GM23338 (cell line): Measurements from ENCODE around the gene ATG2A.

Experiments
- CREB1 ChIP-seq: fragments of 250-450 bp; sonication (Bioruptor Pico); IDR thresholded peaks from 2 replicates; pipeline ENCODE4 v1.5.0; 2020; ENCODE audit warnings: low read depth, mild to moderate bottlenecking, moderate library complexity
- EZH2 ChIP-seq: fragments of 200-600 bp; sonication (generic); IDR thresholded peaks from one replicate; pipeline ENCODE4 v1.8.0; 2017; ENCODE audit warnings: antibody characterized with exemption, mild to moderate bottlenecking, low read depth; ENCODE audit not compliant: unreplicated experiment
- EZH2phosphoT487 ChIP-seq: fragments of 200-600 bp; sonication (generic); IDR thresholded peaks from one replicate; pipeline ENCODE4 v1.8.1; 2018; ENCODE audit warnings: antibody characterized with exemption; ENCODE audit not compliant: unreplicated experiment
- NANOG ChIP-seq: IDR thresholded peaks from 2 replicates; pipeline ENCODE4 v1.6.1; 2016; ENCODE audit warnings: antibody characterized with exemption, borderline replicate concordance
- TF ChIP-seq, protein P1 (sequence below): IDR thresholded peaks from one replicate; pipeline ENCODE4 v1.6.1; 2018; ENCODE audit warnings: antibody characterized with exemption; ENCODE audit not compliant: unreplicated experiment
- TF ChIP-seq, protein P2 (sequence below), 2 experiments: fragments of 200-600 bp in 1 of 2; sonication (generic) in 1 of 2; conservative IDR thresholded peaks; 2 replicates each; pipeline versions ENCODE4 v1.5.1 to v1.6.1; 2016 to 2017; ENCODE audit warnings: antibody characterized with exemption in 2 of 2, low read depth in 2 of 2, mild to moderate bottlenecking in 2 of 2, moderate library complexity in 1 of 2
- TF ChIP-seq, protein P3 (sequence below): fragments of 250-450 bp; sonication (Bioruptor Pico); IDR thresholded peaks from 2 replicates; pipeline ENCODE4 v1.5.0; 2020; ENCODE audit warnings: mild to moderate bottlenecking, moderate library complexity

DNA sequence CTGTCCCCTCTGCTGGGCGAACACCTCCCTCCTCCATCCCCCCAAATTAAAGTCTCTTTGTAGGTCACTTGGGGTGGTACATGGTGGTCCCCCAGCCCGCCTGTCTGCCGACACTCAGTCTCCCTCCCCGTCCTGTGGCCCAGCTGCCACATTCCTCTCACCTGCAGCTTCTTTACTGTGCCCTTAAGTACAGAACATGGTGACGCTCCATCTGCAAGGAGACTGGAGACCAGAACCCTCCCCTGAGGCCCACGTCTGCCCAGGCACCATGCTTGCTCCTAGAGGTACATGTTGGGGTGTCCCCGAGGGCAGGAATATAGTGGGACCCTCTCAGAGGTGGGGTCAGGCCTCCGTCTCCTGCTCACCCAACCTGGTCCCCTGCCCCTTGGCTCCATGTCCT is 33.0 kb downstream of the ATG2A start:
- TF ChIP-seq, protein P1, sequence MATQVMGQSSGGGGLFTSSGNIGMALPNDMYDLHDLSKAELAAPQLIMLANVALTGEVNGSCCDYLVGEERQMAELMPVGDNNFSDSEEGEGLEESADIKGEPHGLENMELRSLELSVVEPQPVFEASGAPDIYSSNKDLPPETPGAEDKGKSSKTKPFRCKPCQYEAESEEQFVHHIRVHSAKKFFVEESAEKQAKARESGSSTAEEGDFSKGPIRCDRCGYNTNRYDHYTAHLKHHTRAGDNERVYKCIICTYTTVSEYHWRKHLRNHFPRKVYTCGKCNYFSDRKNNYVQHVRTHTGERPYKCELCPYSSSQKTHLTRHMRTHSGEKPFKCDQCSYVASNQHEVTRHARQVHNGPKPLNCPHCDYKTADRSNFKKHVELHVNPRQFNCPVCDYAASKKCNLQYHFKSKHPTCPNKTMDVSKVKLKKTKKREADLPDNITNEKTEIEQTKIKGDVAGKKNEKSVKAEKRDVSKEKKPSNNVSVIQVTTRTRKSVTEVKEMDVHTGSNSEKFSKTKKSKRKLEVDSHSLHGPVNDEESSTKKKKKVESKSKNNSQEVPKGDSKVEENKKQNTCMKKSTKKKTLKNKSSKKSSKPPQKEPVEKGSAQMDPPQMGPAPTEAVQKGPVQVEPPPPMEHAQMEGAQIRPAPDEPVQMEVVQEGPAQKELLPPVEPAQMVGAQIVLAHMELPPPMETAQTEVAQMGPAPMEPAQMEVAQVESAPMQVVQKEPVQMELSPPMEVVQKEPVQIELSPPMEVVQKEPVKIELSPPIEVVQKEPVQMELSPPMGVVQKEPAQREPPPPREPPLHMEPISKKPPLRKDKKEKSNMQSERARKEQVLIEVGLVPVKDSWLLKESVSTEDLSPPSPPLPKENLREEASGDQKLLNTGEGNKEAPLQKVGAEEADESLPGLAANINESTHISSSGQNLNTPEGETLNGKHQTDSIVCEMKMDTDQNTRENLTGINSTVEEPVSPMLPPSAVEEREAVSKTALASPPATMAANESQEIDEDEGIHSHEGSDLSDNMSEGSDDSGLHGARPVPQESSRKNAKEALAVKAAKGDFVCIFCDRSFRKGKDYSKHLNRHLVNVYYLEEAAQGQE = no peak
- no peak for TF ChIP-seq CREB1
- TF ChIP-seq, protein P2, sequence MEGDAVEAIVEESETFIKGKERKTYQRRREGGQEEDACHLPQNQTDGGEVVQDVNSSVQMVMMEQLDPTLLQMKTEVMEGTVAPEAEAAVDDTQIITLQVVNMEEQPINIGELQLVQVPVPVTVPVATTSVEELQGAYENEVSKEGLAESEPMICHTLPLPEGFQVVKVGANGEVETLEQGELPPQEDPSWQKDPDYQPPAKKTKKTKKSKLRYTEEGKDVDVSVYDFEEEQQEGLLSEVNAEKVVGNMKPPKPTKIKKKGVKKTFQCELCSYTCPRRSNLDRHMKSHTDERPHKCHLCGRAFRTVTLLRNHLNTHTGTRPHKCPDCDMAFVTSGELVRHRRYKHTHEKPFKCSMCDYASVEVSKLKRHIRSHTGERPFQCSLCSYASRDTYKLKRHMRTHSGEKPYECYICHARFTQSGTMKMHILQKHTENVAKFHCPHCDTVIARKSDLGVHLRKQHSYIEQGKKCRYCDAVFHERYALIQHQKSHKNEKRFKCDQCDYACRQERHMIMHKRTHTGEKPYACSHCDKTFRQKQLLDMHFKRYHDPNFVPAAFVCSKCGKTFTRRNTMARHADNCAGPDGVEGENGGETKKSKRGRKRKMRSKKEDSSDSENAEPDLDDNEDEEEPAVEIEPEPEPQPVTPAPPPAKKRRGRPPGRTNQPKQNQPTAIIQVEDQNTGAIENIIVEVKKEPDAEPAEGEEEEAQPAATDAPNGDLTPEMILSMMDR (conservative IDR thresholded peaks at IDR 0.05; ENCODE audit: low read depth in 2 of 2) = no peak
- no peak for TF ChIP-seq EZH2phosphoT487
- TF ChIP-seq, protein P3, sequence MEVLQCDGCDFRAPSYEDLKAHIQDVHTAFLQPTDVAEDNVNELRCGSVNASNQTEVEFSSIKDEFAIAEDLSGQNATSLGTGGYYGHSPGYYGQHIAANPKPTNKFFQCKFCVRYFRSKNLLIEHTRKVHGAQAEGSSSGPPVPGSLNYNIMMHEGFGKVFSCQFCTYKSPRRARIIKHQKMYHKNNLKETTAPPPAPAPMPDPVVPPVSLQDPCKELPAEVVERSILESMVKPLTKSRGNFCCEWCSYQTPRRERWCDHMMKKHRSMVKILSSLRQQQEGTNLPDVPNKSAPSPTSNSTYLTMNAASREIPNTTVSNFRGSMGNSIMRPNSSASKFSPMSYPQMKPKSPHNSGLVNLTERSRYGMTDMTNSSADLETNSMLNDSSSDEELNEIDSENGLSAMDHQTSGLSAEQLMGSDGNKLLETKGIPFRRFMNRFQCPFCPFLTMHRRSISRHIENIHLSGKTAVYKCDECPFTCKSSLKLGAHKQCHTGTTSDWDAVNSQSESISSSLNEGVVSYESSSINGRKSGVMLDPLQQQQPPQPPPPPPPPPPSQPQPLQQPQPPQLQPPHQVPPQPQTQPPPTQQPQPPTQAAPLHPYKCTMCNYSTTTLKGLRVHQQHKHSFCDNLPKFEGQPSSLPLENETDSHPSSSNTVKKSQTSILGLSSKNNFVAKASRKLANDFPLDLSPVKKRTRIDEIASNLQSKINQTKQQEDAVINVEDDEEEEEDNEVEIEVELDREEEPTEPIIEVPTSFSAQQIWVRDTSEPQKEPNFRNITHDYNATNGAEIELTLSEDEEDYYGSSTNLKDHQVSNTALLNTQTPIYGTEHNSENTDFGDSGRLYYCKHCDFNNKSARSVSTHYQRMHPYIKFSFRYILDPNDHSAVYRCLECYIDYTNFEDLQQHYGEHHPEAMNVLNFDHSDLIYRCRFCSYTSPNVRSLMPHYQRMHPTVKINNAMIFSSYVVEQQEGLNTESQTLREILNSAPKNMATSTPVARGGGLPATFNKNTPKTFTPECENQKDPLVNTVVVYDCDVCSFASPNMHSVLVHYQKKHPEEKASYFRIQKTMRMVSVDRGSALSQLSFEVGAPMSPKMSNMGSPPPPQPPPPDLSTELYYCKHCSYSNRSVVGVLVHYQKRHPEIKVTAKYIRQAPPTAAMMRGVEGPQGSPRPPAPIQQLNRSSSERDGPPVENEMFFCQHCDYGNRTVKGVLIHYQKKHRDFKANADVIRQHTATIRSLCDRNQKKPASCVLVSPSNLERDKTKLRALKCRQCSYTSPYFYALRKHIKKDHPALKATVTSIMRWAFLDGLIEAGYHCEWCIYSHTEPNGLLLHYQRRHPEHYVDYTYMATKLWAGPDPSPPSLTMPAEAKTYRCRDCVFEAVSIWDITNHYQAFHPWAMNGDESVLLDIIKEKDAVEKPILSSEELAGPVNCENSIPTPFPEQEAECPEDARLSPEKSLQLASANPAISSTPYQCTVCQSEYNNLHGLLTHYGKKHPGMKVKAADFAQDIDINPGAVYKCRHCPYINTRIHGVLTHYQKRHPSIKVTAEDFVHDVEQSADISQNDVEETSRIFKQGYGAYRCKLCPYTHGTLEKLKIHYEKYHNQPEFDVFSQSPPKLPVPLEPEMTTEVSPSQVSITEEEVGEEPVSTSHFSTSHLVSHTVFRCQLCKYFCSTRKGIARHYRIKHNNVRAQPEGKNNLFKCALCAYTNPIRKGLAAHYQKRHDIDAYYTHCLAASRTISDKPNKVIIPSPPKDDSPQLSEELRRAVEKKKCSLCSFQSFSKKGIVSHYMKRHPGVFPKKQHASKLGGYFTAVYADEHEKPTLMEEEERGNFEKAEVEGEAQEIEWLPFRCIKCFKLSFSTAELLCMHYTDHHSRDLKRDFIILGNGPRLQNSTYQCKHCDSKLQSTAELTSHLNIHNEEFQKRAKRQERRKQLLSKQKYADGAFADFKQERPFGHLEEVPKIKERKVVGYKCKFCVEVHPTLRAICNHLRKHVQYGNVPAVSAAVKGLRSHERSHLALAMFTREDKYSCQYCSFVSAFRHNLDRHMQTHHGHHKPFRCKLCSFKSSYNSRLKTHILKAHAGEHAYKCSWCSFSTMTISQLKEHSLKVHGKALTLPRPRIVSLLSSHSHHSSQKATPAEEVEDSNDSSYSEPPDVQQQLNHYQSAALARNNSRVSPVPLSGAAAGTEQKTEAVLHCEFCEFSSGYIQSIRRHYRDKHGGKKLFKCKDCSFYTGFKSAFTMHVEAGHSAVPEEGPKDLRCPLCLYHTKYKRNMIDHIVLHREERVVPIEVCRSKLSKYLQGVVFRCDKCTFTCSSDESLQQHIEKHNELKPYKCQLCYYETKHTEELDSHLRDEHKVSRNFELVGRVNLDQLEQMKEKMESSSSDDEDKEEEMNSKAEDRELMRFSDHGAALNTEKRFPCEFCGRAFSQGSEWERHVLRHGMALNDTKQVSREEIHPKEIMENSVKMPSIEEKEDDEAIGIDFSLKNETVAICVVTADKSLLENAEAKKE (CRISPR knock-in tag) = no peak
- no peak for TF ChIP-seq EZH2
- no peak for TF ChIP-seq NANOG
